GM03348 (cell line): Measurements from ENCODE around the gene GBP7.
"Not testable (repeated sequence)": the region's sequence is repeated elsewhere in the genome, so short reads cannot be mapped to it uniquely, and the experiment has no call there.

Experiments
- DNase-seq: peaks from one replicate; pipeline ENCODE4 v3.0.0; 2012; ENCODE audit warnings: low spot score

Gene GBP7

DNA sequence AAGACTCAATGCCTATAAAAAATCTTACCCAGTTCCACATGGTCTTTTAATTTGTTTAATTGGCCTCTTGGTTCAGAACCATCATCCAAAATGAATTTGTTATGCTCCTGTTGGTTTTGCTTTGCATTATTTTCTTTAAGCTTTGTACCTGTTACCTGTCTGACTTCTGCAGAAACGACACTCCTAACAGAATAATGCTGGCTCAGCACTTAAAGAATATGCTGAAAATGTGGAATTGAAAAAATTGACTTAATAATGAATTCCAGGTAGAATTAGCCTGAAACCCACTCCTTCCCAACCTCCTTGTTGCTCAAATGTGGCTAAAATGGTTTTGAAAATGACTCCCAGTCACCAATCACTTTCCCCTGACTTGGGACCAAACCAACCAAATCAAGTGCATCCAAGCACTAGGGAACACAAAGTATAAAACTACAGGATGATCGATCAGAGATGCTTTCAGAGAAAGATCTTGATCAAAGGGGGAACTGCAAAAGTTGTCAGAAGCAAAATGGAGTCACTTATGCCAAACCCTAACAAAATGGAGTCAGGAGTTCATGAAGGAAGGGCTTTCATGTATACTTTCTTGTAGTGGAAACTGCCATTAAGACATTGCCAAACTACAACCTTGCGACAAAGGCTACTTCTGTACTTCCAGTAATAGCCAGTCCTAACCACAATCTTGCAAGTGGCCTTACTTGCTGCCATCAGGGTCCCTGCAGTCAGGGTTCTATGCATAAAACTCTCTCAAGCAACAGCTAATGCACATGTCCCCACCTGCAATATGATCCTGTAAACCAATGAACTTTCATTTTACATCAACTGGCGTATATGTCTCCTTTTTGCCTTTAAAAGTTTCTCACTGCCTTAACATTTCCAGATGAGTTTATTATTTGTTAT is 5.4 kb downstream of the GBP7 start:
- no peak for DNase-seq

GRCh38 chr1:89169166-89169565 is 6.6 kb downstream of the GBP7 start:
- no peak for DNase-seq

DNA sequence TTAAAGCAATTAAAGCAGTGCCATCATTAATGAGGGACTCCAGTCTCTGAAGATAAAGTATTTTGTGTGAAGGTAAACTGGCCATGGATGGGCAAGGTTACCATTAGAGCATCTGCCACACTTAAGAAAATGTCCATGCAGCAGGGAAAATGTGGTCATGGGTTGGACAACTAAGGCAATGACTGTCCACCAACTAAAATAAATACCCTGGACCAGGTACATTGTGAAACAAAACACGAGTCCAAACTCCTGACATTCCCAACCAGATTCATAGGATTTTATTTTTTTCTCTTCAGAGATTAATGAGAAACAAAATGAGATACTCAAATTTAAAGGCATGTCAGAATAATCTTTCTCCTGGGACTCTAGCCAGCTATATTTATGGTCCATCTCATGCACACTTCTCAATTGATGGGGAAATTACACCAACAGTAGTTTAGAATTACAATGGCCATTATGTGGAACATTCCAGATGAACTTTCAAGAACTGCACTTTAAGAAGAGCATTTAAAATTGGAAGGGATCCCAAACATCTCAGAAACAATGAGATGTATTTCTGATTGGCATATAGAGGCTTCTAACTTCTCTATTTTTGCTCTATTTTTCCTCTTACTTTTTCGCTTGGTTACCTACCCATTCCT is 8.1 kb downstream of the GBP7 start:
- DNase-seq: no peak

DNA sequence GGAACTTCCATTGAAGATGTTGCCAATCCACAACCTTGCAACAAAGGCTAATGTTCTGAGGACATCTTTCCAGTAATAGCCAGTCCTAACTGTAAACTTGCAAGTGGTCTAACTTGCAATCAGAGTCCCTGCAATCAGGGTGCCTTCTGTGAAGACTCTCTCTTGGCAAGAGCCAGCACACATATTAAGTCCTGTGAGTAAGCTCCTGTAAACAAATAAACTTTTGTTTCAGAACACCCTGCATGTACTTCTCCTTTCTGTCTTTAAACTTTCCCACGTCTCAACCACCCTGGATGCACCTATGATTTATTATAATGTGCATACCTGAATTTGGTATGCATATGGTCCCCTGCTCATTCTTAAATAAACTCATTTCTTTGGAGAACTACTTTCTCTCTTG is 9.1 kb downstream of the GBP7 start:
- DNase-seq: no peak

DNA sequence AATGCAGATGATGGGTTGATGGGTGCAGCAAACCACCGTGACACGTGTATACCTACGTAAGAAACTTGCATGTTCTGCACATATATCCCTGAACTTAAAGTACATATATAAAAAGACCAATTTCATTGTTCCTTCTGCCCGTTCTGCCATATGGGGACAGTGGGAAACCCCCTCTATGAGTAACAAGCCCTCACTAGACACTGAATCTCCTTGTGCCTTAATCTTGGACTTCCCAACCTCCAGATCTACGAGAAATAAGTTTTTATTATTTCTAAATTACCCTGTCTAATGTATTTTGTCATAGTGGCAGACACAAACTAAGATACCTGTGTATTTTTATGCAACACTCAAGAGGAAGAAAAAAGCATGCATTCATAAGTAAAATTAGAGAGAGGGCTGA is 10.0 kb downstream of the GBP7 start:
- no peak for DNase-seq

- no peak for DNase-seq
Observed at GRCh38 chr1:89151047-89151446, 24.8 kb downstream of the GBP7 start.

- no peak for DNase-seq
Observed at GRCh38 chr1:89149976-89150375, 25.8 kb downstream of the GBP7 start.

GRCh38 chr1:89149229-89149628 is 26.6 kb downstream of the GBP7 start:
- DNase-seq: peak; percentile 18

DNA sequence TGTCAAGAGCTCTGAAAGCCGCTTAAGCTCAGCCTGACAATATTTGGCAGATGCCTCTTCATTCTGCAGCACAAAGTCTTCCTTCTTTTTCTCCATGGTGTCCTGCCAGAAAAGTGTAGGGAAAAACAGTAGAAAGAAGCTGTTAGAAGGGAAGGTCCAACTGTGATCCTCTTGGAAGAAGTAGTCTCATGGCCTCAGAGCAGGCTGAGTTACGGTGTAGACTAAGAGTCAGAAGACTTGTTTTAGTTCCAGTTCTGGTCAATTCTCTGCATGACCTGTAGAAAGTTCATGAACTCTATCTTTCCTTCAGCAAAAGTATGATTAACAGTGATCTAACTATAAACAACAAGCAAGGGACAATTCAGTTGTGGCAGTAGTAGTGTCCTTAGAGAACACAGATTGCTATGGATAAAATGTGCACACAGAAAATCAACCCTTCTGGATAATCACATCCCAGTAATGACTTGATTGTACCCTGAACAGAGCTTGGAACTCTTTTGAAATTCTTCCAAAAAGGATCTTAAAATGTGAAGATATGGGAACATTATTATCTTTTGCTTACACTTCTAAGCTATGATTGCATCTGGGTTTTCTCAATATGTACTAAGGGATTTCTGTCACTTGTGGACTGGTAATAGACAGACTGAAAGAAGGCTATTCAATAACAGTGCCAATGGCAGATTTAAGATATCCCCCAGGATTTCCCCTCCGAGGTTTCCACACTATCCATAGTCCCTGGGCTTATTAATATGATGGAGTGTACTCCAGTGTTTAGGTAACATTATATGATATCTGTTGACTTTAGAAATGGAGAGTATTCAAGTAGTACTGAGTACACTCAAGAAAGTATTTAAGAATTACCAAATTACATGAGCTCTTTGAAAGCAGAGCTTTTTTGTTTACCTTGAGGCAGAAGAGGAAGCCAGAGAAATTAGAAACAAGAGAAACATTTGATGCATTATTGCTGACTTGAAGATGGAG is 27.8 kb downstream of the GBP7 start:
- DNase-seq: no peak

GRCh38 chr1:89146721-89147120 is 29.1 kb downstream of the GBP7 start:
- no peak for DNase-seq

- DNase-seq: no peak
Observed at GRCh38 chr1:89143484-89143883, 32.3 kb downstream of the GBP7 start.

GRCh38 chr1:89142160-89142559 is 33.6 kb downstream of the GBP7 start:
- no peak for DNase-seq

DNA sequence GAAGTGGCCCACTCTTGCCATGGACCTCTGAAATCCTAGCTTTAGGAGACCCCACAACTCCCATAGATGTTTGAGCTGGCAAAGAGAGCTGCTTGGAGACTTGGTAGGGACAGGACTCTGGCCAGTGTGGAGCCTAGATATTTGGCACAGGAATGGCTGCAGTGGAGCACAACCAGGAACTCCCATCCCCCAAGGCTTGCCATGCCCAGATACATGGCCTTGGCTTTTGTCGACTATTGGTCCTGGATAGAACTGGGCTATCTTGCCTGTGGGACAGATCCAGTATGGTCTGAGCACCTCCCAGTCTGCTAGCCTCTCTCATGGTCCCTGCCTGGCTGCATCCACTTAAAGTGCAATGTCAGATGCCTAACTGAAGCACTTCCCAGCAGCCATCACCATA is 42.1 kb downstream of the GBP7 start:
- no peak for DNase-seq

GRCh38 chr1:89130716-89131115 is 45.1 kb downstream of the GBP7 start:
- no peak for DNase-seq

GRCh38 chr1:89129911-89130310 is 45.9 kb downstream of the GBP7 start:
- no peak for DNase-seq

GRCh38 chr1:89128003-89128458 is 47.8 kb downstream of the GBP7 start:
- DNase-seq: not testable (repeated sequence)

GRCh38 chr1:89126602-89127565 is 48.9 kb downstream of the GBP7 start:
- DNase-seq: not testable (repeated sequence)

DNA sequence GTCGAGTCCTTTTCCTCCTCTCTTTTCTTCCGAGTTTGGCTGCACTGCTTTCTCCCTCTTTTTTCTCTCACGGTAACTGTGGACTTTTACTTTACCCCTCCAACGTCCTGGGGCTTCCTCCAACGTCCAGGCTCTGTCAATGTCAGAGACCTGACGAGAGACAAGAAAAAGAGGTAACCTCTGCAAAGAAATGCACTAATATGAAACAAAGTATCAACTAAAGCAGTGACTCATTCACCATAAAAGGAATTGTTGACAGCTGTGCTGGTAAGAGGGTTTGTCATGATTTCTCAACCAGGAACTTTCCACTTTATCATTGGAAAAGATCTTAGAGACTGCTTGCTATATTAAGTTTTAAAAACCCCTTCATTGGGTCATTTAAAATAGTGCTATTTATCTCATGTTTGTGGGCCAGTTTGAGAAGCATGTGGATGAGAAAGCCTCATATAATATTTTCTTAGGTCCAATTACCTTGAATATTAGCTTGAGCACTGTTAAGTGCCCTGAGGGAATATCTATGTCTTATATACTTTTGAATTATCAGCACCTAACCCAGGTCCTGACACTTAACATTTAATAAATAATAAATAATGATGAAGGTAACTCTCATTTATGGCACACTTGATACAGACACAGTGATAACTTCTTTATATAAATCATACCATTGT is 49.8 kb downstream of the GBP7 start, which contains the start of gene GBP2:
Gene GBP2 (minus strand): TSS at position 202 of the 668 bp plus-strand sequence. CDS start 4,148 bp downstream, outside the sequence.
- DNase-seq: peak; percentile 79

DNA sequence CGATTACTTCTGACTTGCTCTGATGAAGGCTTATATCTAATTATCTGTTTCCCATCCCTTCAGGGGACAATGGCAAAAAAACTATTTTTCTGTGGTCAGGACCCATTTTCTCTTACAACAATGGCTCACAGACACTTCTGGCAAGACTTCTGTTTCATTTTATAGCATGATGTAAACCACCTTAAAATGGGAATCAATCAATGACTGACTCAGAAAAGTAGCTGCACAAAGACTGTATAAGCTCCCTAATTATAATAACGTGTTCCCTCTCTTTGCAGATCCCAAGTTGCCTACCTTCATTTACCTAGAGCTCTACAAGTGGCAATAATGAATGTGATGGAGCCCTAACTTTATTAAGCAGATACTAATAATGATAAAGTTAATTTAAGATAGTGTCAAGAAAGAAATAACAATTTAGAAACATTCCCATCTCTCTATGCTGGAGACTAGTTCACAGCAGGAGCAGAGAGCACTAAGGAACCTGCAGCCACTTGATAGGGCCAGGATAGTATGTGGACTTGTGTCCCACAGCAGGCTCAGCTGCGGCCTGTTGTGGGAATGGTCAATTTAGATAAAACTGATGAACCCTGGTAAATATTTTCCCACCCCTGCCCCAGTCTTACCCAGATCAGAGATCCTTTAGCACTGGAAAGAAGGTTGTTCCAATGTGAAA is 50.4 kb downstream of the GBP7 start:
- DNase-seq: peak; percentile 12

GRCh38 chr1:89121641-89122040 is 54.2 kb downstream of the GBP7 start:
- DNase-seq: no peak
